HG02798 (cell line): ENCODE results near the gene INHBC.

Experiments
- ATAC-seq: cut with Tn5 transposase; IDR thresholded peaks from one replicate; pipeline ENCODE4 v1.9.1; 2021; ENCODE audit warnings: mild to moderate bottlenecking; ENCODE audit not compliant: unreplicated experiment, poor library complexity

Gene INHBC

GRCh38 chr12:57452181-57452936 is 17.8 kb downstream of the INHBC start:
- no peak for ATAC-seq

- peak; percentile 54 for ATAC-seq
Measured at GRCh38 chr12:57452937-57453509, 18.4 kb downstream of the INHBC start.

- ATAC-seq, result no peak
Measured at GRCh38 chr12:57454213-57454565, 19.6 kb downstream of the INHBC start.

GRCh38 chr12:57454566-57455373 is 20.2 kb downstream of the INHBC start, which contains the start of gene INHBE:
Gene INHBE, plus strand, starts transcription at chr12:57455307. Its CDS starts 230 bp downstream, at chr12:57455537.
- ATAC-seq, result no peak

- no peak for ATAC-seq
Measured at GRCh38 chr12:57455374-57456144, 21.0 kb downstream of the INHBC start.

- ATAC-seq, result peak; percentile 25
Measured at GRCh38 chr12:57456145-57456700, 21.6 kb downstream of the INHBC start.

GRCh38 chr12:57456737-57457490 is 22.3 kb downstream of the INHBC start:
- ATAC-seq, result no peak

- ATAC-seq, result no peak
Measured at GRCh38 chr12:57458665-57459054, 24.1 kb downstream of the INHBC start.

- ATAC-seq, result peak; percentile 61
Measured at GRCh38 chr12:57459055-57459749, 24.6 kb downstream of the INHBC start.

GRCh38 chr12:57459750-57460467 is 25.3 kb downstream of the INHBC start, which contains the start of gene GLI1:
Gene GLI1, plus strand, starts transcription at chr12:57459785. Its CDS starts 3,907 bp downstream, at chr12:57463692.
- no peak for ATAC-seq

GRCh38 chr12:57460468-57460784 is 25.8 kb downstream of the INHBC start:
- no peak for ATAC-seq

- ATAC-seq, result no peak
Measured at GRCh38 chr12:57460841-57461275, 26.3 kb downstream of the INHBC start.

GRCh38 chr12:57461276-57461916 is 26.8 kb downstream of the INHBC start:
- no peak for ATAC-seq

- no peak for ATAC-seq
Measured at GRCh38 chr12:57461917-57462250, 27.3 kb downstream of the INHBC start.

GRCh38 chr12:57462251-57462911 is 27.8 kb downstream of the INHBC start:
- ATAC-seq, result peak; percentile 74

GRCh38 chr12:57462912-57463253 is 28.3 kb downstream of the INHBC start:
- no peak for ATAC-seq

GRCh38 chr12:57464569-57464968 is 30.0 kb downstream of the INHBC start:
- ATAC-seq, result no peak
